Muscle layer of duodenum (tissue), 2 donors: ENCODE measurements around the gene PCSK5.

Source experiments
- H3K27ac ChIP-seq: one replicate; pipeline ENCODE4 v1.7.0; 2013; ENCODE audit warnings: mild to moderate bottlenecking, low read length
- H3K27me3 ChIP-seq: one replicate; pipeline ENCODE4 v1.7.0; 2013; ENCODE audit warnings: low read depth, mild to moderate bottlenecking, control low read depth, low read length
- H3K36me3 ChIP-seq, 2 donors: one replicate each; pipeline ENCODE4 v1.7.0; 2013; ENCODE audit warnings: low read length in 2 of 2, control low read depth in 1 of 2, mild to moderate bottlenecking in 1 of 2; ENCODE audit not compliant: insufficient read depth in 2 of 2, control insufficient read depth in 1 of 2
- H3K4me1 ChIP-seq, 2 donors: one replicate each; pipeline ENCODE4 v1.7.0; 2013; ENCODE audit warnings: low read length in 2 of 2, mild to moderate bottlenecking in 2 of 2, control low read depth in 1 of 2, moderate library complexity in 1 of 2; ENCODE audit not compliant: insufficient read depth in 2 of 2, control insufficient read depth in 1 of 2
- H3K4me3 ChIP-seq, 2 donors: one replicate each; pipeline ENCODE4 v1.7.0; 2013; ENCODE audit warnings: low read length in 2 of 2, low read depth in 1 of 2, mild to moderate bottlenecking in 1 of 2
- H3K9me3 ChIP-seq, 2 donors: one replicate each; pipeline ENCODE4 v1.7.0; 2013; ENCODE audit warnings: low read length in 2 of 2, control low read depth in 1 of 2, mild to moderate bottlenecking in 1 of 2; ENCODE audit not compliant: control insufficient read depth in 1 of 2
- donor health status: healthy.

The PCSK5 gene

DNA sequence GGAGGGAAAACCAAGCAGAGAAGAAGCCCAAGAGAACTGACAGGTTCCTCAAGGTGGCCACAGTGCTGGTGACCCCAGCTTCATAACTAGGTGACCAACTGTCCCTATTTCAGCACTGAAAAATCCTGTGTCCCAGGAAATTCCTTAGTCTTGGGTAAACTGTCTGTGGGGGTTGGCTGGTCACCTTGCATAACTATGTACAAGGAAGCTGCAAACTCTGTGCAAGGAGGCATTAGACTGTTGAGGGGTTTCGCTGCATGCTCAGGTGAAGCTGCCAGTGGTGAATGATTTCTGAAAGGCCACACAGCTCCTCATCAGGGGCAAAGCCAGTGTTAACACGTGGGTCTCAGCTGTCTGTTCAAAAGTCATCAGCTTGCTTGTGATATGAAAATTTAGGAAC, 36.9 kb downstream of the PCSK5 start:
- Histone ChIP-seq H3K36me3 (peaks cover 0 to 1% of the 10 kb centered on the region in 2 donors), H3K4me3 (no peak overlapping the region), H3K9me3 (no peaks in the 10 kb centered on the region), H3K27me3 (no peaks in the 10 kb centered on the region), H3K27ac (no peak overlapping the region), H3K4me1 (peaks cover 5% of the 10 kb centered on the region in 2 donors)

DNA sequence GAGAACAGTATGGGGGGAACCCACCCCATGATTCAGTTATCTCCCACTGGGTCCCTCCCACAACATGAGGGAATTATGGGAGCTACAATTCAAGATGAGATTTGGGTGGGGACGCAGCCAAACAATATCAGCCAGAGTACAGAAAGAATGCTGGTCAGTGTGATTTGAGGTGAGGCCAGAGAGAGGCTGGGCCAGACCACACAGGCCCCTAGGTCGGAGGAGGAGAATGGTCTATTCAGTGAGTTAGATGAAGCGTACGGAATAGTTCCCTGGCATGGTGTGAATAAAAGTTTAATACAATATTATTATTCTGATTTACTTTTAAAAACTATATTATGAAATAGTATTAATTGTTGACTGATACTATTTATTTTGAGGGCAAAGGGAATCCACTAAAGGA, 39.7 kb downstream of the PCSK5 start:
- H3K27me3 ChIP-seq = no peaks in the 10 kb centered on the region
- no peak overlapping the region for H3K4me3 ChIP-seq
- H3K9me3 ChIP-seq = no peaks in the 10 kb centered on the region
- peaks cover 0 to 8% of the 10 kb centered on the region in 2 donors for H3K36me3 ChIP-seq
- H3K4me1 ChIP-seq = peaks cover 5% of the 10 kb centered on the region in 2 donors
- peak overlapping the region; percentile 49 for H3K27ac ChIP-seq

DNA sequence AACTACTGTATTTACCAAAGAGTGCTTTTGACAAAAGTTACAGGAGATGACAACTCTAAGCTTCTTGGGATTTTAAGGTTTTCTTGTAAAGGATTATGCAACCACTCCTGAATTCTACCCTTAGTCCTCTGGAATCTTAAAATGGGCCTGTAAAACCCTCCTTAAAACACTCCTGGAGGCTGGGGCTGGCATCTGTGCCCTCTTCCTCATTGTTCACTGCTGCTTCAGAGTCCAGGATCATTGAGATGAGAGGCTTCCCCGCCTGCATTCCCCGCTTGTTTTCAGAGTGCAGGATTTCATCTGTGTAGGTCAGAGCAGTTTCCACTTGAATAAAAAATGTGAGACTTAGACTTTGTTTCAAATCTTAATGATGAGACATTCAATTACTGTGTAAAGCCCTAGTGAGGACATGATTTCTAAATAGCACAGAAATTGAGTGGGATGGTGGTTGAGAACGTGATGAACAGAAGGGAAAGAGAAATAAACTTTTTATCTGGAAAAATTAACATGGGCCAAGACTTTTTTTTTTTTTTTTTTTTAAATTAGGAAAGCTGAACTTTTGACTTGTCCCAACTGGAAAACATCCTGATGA, 40.4 kb downstream of the PCSK5 start:
- peaks cover 0 to 8% of the 10 kb centered on the region in 2 donors for H3K36me3 ChIP-seq
- no peak overlapping the region for H3K4me3 ChIP-seq
- H3K4me1 ChIP-seq = peaks cover 5% of the 10 kb centered on the region in 2 donors
- H3K27ac ChIP-seq = peak overlapping the region; percentile 49
- H3K27me3 ChIP-seq = no peaks in the 10 kb centered on the region
- no peaks in the 10 kb centered on the region for H3K9me3 ChIP-seq

DNA sequence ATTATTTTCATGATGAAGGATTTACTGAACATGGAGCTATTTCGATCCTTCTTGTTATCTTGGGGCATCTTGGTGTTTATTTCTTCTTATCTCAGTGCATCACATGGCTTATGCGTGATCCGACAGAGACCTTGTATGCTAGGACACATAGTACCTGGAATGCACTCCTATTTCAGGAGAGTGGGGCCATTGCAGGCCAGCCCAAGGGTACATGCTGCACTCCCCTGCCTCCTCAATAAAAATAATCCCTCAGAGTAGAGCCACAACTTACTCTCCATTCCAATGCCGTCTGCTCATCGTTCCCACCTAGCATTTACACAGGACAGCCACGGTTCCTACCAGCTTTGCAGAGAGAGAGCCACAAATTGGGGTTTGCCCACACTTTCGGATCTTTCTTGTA, 43.5 kb downstream of the PCSK5 start:
- Histone ChIP-seq H3K27ac (no peak overlapping the region), H3K4me3 (no peak overlapping the region), H3K4me1 (peaks cover 5% of the 10 kb centered on the region in 2 donors), H3K27me3 (no peaks in the 10 kb centered on the region), H3K9me3 (no peaks in the 10 kb centered on the region), H3K36me3 (peaks cover 0 to 8% of the 10 kb centered on the region in 2 donors)

DNA sequence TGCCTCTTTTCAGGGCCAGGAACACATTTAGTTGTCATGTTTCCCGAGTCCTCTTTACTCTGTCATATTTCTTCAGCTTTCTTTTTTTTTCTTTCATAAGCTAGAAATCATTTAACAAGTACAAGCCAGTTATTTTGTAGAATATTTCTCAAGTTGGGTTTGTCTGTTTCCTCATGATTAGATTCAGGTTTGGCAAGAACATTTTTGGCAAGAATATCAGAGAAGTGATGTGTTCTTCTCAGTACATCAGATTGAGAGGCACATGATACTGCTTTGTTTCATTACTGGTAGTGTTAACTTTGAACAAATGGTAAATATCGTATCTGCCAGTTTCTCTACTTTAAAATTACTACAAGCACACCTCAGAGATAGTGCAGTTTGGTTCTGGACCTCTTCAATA, 45.1 kb downstream of the PCSK5 start:
- H3K9me3 ChIP-seq = no peaks in the 10 kb centered on the region
- H3K27me3 ChIP-seq = no peaks in the 10 kb centered on the region
- H3K4me3 ChIP-seq = no peak overlapping the region
- peaks cover 4 to 5% of the 10 kb centered on the region in 2 donors for H3K4me1 ChIP-seq
- H3K27ac ChIP-seq = no peak overlapping the region
- H3K36me3 ChIP-seq = peaks cover 0 to 8% of the 10 kb centered on the region in 2 donors

- Histone ChIP-seq H3K9me3 (no peaks in the 10 kb centered on the region), H3K27me3 (no peaks in the 10 kb centered on the region), H3K4me3 (no peak overlapping the region), H3K4me1 (no peaks in the 10 kb centered on the region), H3K36me3 (peaks cover 0 to 3% of the 10 kb centered on the region in 2 donors), H3K27ac (no peak overlapping the region)
Observed at GRCh38 chr9:75937521-75938258, 47.2 kb downstream of the PCSK5 start.

GRCh38 chr9:75938946-75939345, 48.5 kb downstream of the PCSK5 start:
- no peaks in the 10 kb centered on the region for H3K27me3 ChIP-seq
- no peak overlapping the region for H3K4me3 ChIP-seq
- no peaks in the 10 kb centered on the region for H3K4me1 ChIP-seq
- H3K36me3 ChIP-seq = peaks cover 0 to 3% of the 10 kb centered on the region in 2 donors
- H3K9me3 ChIP-seq = no peaks in the 10 kb centered on the region
- no peak overlapping the region for H3K27ac ChIP-seq

- no peaks in the 10 kb centered on the region for H3K27me3 ChIP-seq
- no peaks in the 10 kb centered on the region for H3K9me3 ChIP-seq
- no peaks in the 10 kb centered on the region for H3K36me3 ChIP-seq
- H3K27ac ChIP-seq = no peak overlapping the region
- H3K4me3 ChIP-seq = no peak overlapping the region
- H3K4me1 ChIP-seq = no peaks in the 10 kb centered on the region
Observed at GRCh38 chr9:75939536-75940111, 49.2 kb downstream of the PCSK5 start.

- no peaks in the 10 kb centered on the region for H3K36me3 ChIP-seq
- H3K4me1 ChIP-seq = no peaks in the 10 kb centered on the region
- no peak overlapping the region for H3K27ac ChIP-seq
- H3K4me3 ChIP-seq = no peak overlapping the region
- H3K27me3 ChIP-seq = no peaks in the 10 kb centered on the region
- no peaks in the 10 kb centered on the region for H3K9me3 ChIP-seq
Observed at GRCh38 chr9:75941066-75941465, 50.6 kb downstream of the PCSK5 start.

DNA sequence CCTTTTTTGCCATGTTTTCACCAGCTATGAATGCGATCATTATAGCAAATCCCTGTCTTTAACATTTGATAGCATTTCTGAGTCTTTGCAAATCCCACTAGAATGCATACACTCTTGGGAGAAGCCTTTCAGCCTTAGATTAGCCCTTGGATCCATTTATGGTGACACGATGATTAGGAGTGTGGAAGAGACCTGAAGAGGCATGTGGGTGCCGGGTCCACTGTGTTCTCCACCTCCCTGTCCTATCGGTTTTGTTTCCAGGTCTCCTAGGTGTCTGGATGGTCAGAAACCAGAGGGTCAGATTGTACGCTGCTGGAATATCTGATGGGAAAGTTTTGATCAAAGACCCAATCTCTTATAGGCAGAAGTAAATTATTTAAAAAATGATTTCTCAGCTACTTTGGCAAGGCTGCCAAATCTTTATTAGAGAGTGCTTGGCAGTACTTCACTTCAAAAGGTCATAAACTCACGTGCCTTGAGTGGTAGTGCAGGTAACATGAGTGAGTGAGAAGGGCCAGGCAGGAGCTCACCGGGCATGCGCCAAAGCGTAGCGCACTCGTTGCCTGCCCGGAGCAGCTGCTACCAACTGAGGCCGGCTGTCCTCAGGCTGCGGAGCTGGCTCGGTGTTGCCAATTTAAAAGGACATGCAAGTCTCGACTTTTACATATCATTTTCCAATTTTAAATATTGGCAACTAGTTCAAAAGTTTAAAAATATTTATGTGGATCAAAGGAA, 51.3 kb downstream of the PCSK5 start:
- Histone ChIP-seq H3K27me3 (no peaks in the 10 kb centered on the region), H3K9me3 (no peaks in the 10 kb centered on the region), H3K36me3 (no peaks in the 10 kb centered on the region), H3K4me3 (no peak overlapping the region), H3K4me1 (no peaks in the 10 kb centered on the region), H3K27ac (no peak overlapping the region)

GRCh38 chr9:75946766-75947165, 56.3 kb downstream of the PCSK5 start:
- H3K27ac ChIP-seq = no peak overlapping the region
- H3K36me3 ChIP-seq = peaks cover 0 to 3% of the 10 kb centered on the region in 2 donors
- H3K9me3 ChIP-seq = no peaks in the 10 kb centered on the region
- no peaks in the 10 kb centered on the region for H3K27me3 ChIP-seq
- H3K4me1 ChIP-seq = no peaks in the 10 kb centered on the region
- no peak overlapping the region for H3K4me3 ChIP-seq
